ENCODE data around the gene SPDYE11.
A peak's percentile ranks its signal among the peaks of the same experiment; 100 is the strongest.
"Not testable (repeated sequence)": the region's sequence is repeated elsewhere in the genome, so short reads cannot be mapped to it uniquely, and the experiment has no call there.

The SPDYE11 gene
- long read RNA-seq, partial matches to known transcripts: 0 of 1 reads
- long read RNA-seq, other reads (novel, unspliced or antisense): 1 of 1 reads

DNA sequence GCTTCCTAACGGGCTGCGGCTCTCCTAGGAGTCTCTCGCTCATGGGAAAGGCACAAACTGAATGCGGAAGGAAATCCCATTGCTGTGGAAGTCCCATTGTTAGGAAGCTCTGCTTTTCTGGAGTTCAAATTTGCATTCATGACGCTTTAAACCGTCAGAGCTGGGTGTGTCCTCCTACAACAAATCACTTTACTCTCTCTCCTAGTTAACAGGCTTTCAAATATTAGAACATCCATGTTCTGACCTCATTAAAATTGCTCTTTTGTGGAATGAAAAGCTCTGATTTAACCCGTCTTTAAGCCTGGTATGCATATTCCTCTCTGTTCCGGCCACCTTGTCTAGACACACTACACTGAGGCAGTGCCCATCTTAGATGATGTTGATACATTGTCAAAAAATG is at the start of gene SPDYE11:
Gene SPDYE11 (minus strand): TSS at position 101 of the 400 bp plus-strand sequence. CDS start 1,800 bp downstream, outside the sequence.
- not testable (repeated sequence) for DNase-seq (ENCODE audit: low read depth in 1 of 2, low spot score in 1 of 2); H3K4me3 ChIP-seq (replicated peaks; ENCODE audit: insufficient read depth, low read length); H3K27ac ChIP-seq (replicated peaks); H3K27me3 ChIP-seq (ENCODE audit: insufficient read depth, poor library complexity, severe bottlenecking)

- not testable (repeated sequence) for H3K4me3 ChIP-seq (replicated peaks; ENCODE audit: insufficient read depth, low read length); H3K27ac ChIP-seq (replicated peaks); DNase-seq (ENCODE audit: low read depth in 1 of 2, low spot score in 1 of 2); H3K27me3 ChIP-seq (ENCODE audit: insufficient read depth, poor library complexity, severe bottlenecking)
Measured at GRCh38 chr7:73085938-73086337, 28.2 kb upstream of the SPDYE11 start, which contains the start of gene SPDYE9. Gene SPDYE9, minus strand, starts transcription at chr7:73086038. Its CDS starts 1,800 bp downstream, at chr7:73084238.

- not testable (repeated sequence) for H3K27me3 ChIP-seq (ENCODE audit: insufficient read depth, poor library complexity, severe bottlenecking); H3K27ac ChIP-seq (replicated peaks); DNase-seq (ENCODE audit: low read depth in 1 of 2, low spot score in 1 of 2); H3K4me3 ChIP-seq (replicated peaks; ENCODE audit: insufficient read depth, low read length)
Measured at GRCh38 chr7:73029666-73030065, 28.0 kb downstream of the SPDYE11 start, which contains the start of gene SPDYE8. Gene SPDYE8, minus strand, starts transcription at chr7:73029766. Its CDS starts 1,800 bp downstream, at chr7:73027966.

DNA sequence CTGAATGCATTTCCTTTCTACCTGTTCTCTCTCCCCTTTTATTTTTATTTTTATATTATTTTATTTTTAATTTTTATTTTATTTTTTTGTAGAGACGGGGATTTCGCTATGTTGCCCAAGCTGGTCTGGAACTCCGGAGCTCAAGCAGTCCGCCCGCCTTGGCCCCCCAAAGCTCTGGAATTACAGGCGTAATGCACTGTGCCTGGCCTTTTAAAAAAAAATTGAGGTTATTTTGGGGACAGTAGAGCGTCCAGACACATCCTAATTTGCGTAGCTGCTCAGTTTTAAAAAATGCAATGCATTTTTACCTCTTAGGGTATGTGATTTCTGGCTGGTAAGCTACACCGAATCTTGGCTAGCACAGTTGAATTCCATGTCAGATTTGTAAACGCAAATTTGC is 51.2 kb downstream of the SPDYE11 start:
- peak overlapping the region; percentile 33 for H3K4me3 ChIP-seq (replicated peaks; ENCODE audit: insufficient read depth, low read length)
- peak overlapping the region; percentile 72 for H3K27ac ChIP-seq (replicated peaks)
- not testable (repeated sequence) for H3K27me3 ChIP-seq (ENCODE audit: insufficient read depth, poor library complexity, severe bottlenecking)
- DNase-seq (ENCODE audit: low read depth in 1 of 2, low spot score in 1 of 2): peak in 1 of 2 experiments; percentile 0

DNA sequence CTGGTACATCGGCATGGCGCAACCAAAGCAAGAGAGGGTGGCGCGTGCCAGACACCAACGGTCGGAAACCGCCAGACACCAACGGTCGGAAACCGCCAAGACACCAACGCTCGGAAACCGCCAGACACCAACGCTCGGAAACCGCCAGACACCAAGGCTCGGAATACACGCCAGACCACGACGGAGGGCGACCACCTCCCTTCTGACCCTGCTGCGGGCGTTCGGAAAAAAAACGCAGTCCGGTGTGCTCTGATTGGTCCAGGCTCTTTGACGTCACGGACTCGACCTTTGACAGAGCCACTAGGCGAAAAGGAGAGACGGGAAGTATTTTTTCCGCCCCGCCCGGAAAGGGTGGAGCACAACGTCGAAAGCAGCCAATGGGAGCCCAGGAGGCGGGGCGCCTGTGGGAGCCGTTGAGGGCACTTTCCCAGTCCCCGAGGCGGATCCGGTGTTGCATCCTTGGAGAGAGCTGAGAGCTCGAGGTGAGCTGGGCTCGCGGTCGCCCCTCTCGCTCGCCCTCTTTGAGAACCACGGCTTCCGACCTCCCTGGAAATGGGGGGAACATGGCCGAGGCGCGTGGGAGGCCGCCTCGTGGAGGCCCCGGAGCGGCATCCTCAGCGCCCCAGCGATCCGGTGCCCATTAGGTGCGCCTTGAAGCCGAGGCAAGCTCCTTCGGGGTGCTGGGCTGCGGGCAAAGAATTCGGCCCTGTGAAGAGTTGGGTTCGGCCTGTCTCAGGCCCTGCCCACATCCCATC is 51.8 kb downstream of the SPDYE11 start:
- H3K27me3 ChIP-seq (ENCODE audit: insufficient read depth, poor library complexity, severe bottlenecking): not testable (repeated sequence)
- DNase-seq (ENCODE audit: low read depth in 1 of 2, low spot score in 1 of 2): peak in 1 of 2 experiments; percentile 96
- peak; percentile 95 for TF ChIP-seq POLR2AphosphoS5 (IDR thresholded peaks at IDR 0.05; ENCODE audit: low read depth)
- TF ChIP-seq REST (IDR thresholded peaks at IDR 0.05; ENCODE audit: insufficient replicate concordance, low read depth): peak; percentile 58
- H3K27ac ChIP-seq (replicated peaks): peak overlapping the region; percentile 98
- H3K4me3 ChIP-seq (replicated peaks; ENCODE audit: insufficient read depth, low read length): peak overlapping the region; percentile 38

DNA sequence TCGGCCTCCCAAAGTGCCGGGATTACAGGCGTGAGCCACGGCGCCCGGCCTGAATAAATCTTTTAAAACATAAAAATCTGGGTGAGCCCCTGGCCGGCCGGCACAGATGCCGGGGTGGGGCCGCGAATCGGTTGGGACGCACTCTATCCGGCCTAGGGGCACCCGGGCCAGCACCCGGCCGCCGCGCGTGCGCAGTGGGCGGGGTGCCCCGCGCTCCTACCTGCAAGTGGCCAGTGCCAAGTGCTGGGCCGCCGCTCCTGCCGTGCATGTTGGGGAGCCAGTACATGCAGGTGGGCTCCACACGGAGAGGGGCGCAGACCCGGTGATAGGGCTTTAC is 52.4 kb downstream of the SPDYE11 start:
- H3K27me3 ChIP-seq (ENCODE audit: insufficient read depth, poor library complexity, severe bottlenecking); DNase-seq (ENCODE audit: low read depth in 1 of 2, low spot score in 1 of 2): not testable (repeated sequence)
- Histone ChIP-seq H3K27ac (replicated peaks) (peak overlapping the region; percentile 98), H3K4me3 (replicated peaks; ENCODE audit: insufficient read depth, low read length) (peak overlapping the region; percentile 38)

DNA sequence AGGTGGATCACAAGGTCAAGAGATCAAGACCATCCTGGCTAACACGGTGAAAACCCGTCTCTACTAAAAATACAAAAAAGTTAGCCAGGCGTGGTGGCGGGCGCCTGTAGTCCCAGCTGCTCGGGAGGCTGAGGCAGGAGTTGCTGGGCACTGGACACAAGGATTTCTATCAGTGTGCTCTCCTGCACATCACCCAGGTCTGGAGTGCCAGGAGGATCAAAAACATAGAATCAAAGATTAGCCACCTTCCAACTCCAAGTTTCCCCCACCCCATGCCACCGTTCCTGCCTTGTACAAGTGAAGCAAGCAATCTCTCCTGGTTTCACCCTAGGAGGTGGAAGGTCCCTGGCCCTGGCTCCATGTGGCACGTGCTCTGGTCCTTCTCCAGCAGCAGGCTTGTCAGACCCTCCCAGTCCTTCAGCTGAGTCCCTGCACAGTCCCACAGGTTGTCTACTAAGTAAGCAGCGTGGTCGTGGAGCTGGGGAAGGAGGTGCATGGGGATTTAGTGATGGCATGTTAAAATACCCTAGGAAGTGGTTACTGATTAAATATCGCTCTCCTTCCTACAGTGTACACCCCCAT is 59.7 kb downstream of the SPDYE11 start:
- not testable (repeated sequence) for H3K27ac ChIP-seq (replicated peaks); H3K27me3 ChIP-seq (ENCODE audit: insufficient read depth, poor library complexity, severe bottlenecking); DNase-seq (ENCODE audit: low read depth in 1 of 2, low spot score in 1 of 2); H3K4me3 ChIP-seq (replicated peaks; ENCODE audit: insufficient read depth, low read length)

All from HL-60 (cell line).